ENCODE data around the gene CLEC6A. TPM values are rescaled to one million over a fixed set of nuclear protein-coding genes. Genes with fewer than 3 reads are reported as not detected.

The CLEC6A gene
- total RNA-seq, 1 experiment from 2014 or later = not detected

DNA sequence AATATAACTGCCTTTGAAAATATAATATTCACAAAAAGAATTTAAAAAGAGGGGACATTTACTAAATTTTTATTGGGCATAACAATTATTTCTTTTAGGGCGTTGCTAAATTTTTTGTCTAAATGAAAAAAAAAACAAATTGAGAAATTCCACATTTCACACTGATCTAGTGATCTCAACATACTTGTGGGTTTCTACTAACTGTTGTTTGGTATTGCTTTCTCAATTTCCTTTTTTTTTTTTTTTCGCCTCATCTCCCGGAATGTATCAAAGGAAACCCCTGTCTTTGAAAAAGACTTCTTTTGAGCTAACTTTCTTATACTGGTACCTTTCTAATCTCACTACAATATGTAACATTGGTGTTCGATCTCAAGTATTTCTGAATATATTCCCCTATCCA, 57.5 kb downstream of the CLEC6A start, which contains the start of gene CLEC4D (continued):
- no peak for TF ChIP-seq EZH2phosphoT487 (IDR thresholded peaks at IDR 0.05; ENCODE audit: borderline replicate concordance)
- TF ChIP-seq CEBPB (IDR thresholded peaks at IDR 0.05; ENCODE audit: low read depth) = no peak
- TF ChIP-seq, protein P1, sequence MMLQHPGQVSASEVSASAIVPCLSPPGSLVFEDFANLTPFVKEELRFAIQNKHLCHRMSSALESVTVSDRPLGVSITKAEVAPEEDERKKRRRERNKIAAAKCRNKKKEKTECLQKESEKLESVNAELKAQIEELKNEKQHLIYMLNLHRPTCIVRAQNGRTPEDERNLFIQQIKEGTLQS (IDR thresholded peaks at IDR 0.05) = no peak
- TF ChIP-seq POLR2A (IDR thresholded peaks at IDR 0.05; ENCODE audit: borderline replicate concordance, extremely low read depth, insufficient read depth, insufficient read length) = no peak
- TF ChIP-seq, protein P2, sequence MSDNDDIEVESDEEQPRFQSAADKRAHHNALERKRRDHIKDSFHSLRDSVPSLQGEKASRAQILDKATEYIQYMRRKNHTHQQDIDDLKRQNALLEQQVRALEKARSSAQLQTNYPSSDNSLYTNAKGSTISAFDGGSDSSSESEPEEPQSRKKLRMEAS (IDR thresholded peaks at IDR 0.05) = no peak
- TF ChIP-seq CBX3 (IDR thresholded peaks at IDR 0.05; ENCODE audit: low read depth) = no peak

GRCh38 chr12:8517971-8518370, 62.2 kb downstream of the CLEC6A start:
- TF ChIP-seq, protein P3, sequence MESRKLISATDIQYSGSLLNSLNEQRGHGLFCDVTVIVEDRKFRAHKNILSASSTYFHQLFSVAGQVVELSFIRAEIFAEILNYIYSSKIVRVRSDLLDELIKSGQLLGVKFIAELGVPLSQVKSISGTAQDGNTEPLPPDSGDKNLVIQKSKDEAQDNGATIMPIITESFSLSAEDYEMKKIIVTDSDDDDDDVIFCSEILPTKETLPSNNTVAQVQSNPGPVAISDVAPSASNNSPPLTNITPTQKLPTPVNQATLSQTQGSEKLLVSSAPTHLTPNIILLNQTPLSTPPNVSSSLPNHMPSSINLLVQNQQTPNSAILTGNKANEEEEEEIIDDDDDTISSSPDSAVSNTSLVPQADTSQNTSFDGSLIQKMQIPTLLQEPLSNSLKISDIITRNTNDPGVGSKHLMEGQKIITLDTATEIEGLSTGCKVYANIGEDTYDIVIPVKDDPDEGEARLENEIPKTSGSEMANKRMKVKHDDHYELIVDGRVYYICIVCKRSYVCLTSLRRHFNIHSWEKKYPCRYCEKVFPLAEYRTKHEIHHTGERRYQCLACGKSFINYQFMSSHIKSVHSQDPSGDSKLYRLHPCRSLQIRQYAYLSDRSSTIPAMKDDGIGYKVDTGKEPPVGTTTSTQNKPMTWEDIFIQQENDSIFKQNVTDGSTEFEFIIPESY (IDR thresholded peaks at IDR 0.05; ENCODE audit: extremely low read depth, insufficient replicate concordance, low read length) = no peak
- TF ChIP-seq JUND (IDR thresholded peaks at IDR 0.05) = no peak
- no peak for TF ChIP-seq POLR2A (IDR thresholded peaks at IDR 0.05; ENCODE audit: borderline replicate concordance, extremely low read depth, insufficient read depth, insufficient read length)
- no peak for TF ChIP-seq FOSL1 (IDR thresholded peaks at IDR 0.05; ENCODE audit: low read depth)
- TF ChIP-seq, protein P4, sequence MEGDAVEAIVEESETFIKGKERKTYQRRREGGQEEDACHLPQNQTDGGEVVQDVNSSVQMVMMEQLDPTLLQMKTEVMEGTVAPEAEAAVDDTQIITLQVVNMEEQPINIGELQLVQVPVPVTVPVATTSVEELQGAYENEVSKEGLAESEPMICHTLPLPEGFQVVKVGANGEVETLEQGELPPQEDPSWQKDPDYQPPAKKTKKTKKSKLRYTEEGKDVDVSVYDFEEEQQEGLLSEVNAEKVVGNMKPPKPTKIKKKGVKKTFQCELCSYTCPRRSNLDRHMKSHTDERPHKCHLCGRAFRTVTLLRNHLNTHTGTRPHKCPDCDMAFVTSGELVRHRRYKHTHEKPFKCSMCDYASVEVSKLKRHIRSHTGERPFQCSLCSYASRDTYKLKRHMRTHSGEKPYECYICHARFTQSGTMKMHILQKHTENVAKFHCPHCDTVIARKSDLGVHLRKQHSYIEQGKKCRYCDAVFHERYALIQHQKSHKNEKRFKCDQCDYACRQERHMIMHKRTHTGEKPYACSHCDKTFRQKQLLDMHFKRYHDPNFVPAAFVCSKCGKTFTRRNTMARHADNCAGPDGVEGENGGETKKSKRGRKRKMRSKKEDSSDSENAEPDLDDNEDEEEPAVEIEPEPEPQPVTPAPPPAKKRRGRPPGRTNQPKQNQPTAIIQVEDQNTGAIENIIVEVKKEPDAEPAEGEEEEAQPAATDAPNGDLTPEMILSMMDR (IDR thresholded peaks at IDR 0.05 in 2 of 3, conservative IDR thresholded peaks at IDR 0.05 in 1 of 3; ENCODE audit: borderline replicate concordance in 1 of 3, insufficient read depth in 1 of 3, low read depth in 2 of 3, low read length in 2 of 3) = no peak
- no peak for TF ChIP-seq TCF7L2 (IDR thresholded peaks at IDR 0.05; ENCODE audit: borderline replicate concordance, extremely low read depth, insufficient read depth, insufficient read length)
- no peak for TF ChIP-seq RAD21 (IDR thresholded peaks at IDR 0.05; ENCODE audit: low read depth)
- no peak for TF ChIP-seq SP1 (IDR thresholded peaks at IDR 0.05; ENCODE audit: low read depth)
- no peak for TF ChIP-seq CBX3 (IDR thresholded peaks at IDR 0.05; ENCODE audit: low read depth)
- TF ChIP-seq SRF (IDR thresholded peaks at IDR 0.05; ENCODE audit: low read depth) = no peak
- no peak for TF ChIP-seq SIN3A (IDR thresholded peaks at IDR 0.05; ENCODE audit: low read depth)
- TF ChIP-seq, protein P2 (IDR thresholded peaks at IDR 0.05) = no peak
- no peak for TF ChIP-seq EZH2 (IDR thresholded peaks at IDR 0.05)
- no peak for TF ChIP-seq POLR2AphosphoS5 (IDR thresholded peaks at IDR 0.05; ENCODE audit: low read depth, low read length)
- TF ChIP-seq, protein P1 (IDR thresholded peaks at IDR 0.05) = no peak
- TF ChIP-seq ZFX (IDR thresholded peaks at IDR 0.05) = no peak
- TF ChIP-seq ZNF274 (IDR thresholded peaks at IDR 0.05; ENCODE audit: low read depth, low read length) = no peak
- TF ChIP-seq CEBPB (IDR thresholded peaks at IDR 0.05; ENCODE audit: low read depth) = no peak

More at GRCh38 chr12:8517971-8518370, 62.2 kb downstream of the CLEC6A start:
- Histone ChIP-seq H3K4me3 (replicated peaks in 1 of 2; ENCODE audit: low read depth in 1 of 2, low read length in 2 of 2) (no peak overlapping the region), H3K4me1 (ENCODE audit: control insufficient read depth in 1 of 2, insufficient read depth in 2 of 2, low read length in 2 of 2) (no peaks in the 10 kb centered on the region), H3K36me3 (ENCODE audit: control insufficient read depth in 1 of 2, insufficient read depth in 2 of 2, low read length in 2 of 2) (no peaks in the 10 kb centered on the region), H3K27ac (ENCODE audit: low read depth, low read length) (no peak overlapping the region), H3K9ac (ENCODE audit: low read length) (no peak overlapping the region), H4K20me1 (ENCODE audit: insufficient read depth) (no peaks in the 10 kb centered on the region), H3K79me2 (ENCODE audit: insufficient read depth, low read length) (no peaks in the 10 kb centered on the region), H3K9me2 (ENCODE audit: insufficient read depth) (no peaks in the 10 kb centered on the region), H2AFZ (ENCODE audit: low read depth, low read length, poor library complexity, severe bottlenecking) (no peak overlapping the region), H3K4me2 (ENCODE audit: low read length) (no peak overlapping the region), H3K9me3 (ENCODE audit: control insufficient read depth in 1 of 2, insufficient read depth in 1 of 2, low read depth in 1 of 2, low read length in 2 of 2) (no peaks in the 10 kb centered on the region), H3K27me3 (ENCODE audit: insufficient read depth, low read length) (peaks cover 70% of the 10 kb centered on the region)
- no TSS peak for BruUV-seq (replicated peaks)
- RAD21 ChIA-PET (ENCODE audit: low non-redundant PET in 1 of 2, low total read pairs in 2 of 2, uncharacterized antibody in 2 of 2, unreplicated experiment in 2 of 2) = no interaction called here
- POLR2A ChIA-PET = no interaction called here
- CTCF ChIA-PET = interaction anchor here (1.3 kb wide), 1 partner anchor 26 kb away, joined by 5 read pairs; no protein-coding TSS in a partner anchor
- DNase-seq (ENCODE audit: low read depth, low spot score) (no peak), ATAC-seq (no peak)
- intact Hi-C loops (cut with micrococcal nuclease) = no loop called here

All from HCT116 (cell line).